ENCODE data around the gene COPB2. TPM values are rescaled to one million over a fixed set of nuclear protein-coding genes. Genes with fewer than 3 reads are reported as not detected.

The COPB2 gene
- total RNA-seq, 2 donors from 2014 or later: 53.4 to 65.8 TPM

DNA sequence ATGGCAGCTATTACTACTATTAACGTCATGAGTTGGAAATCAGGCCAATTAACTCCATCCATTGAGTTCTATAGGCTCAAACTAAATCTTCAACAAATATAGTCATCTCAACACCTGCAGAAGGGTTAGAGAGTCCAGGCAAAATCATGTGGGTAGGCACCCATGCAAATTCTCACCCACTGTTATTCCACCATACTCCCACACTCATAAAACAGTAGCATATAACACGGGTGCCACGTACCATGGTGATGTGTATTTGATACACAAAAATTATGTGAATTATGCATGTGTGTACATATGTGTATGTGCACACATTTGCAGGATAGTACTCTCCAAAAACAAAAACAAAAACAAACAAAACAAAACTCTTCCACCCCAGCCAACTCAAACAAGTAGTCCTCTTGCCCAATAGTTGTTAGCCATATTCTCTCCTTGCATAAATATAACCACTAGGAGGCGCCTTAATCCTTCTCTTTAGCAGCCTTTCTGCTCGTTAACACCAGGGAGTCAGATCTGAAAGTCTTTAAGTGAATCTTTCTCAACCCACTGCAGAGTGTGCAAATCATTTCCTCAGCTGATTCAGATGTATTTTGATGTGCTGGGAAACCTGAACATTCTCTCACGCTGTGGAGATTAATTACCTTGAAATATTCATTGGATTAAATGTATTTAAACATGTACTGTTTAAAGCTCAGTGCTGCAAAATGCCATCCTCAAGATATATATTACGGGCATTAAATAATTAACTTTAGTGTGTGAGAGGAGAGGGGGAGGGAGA is 38.0 kb upstream of the COPB2 start:
- no peaks in the 10 kb centered on the region for H3K4me1 ChIP-seq
- H3K4me3 ChIP-seq: no peak overlapping the region
- TF ChIP-seq, protein P1, sequence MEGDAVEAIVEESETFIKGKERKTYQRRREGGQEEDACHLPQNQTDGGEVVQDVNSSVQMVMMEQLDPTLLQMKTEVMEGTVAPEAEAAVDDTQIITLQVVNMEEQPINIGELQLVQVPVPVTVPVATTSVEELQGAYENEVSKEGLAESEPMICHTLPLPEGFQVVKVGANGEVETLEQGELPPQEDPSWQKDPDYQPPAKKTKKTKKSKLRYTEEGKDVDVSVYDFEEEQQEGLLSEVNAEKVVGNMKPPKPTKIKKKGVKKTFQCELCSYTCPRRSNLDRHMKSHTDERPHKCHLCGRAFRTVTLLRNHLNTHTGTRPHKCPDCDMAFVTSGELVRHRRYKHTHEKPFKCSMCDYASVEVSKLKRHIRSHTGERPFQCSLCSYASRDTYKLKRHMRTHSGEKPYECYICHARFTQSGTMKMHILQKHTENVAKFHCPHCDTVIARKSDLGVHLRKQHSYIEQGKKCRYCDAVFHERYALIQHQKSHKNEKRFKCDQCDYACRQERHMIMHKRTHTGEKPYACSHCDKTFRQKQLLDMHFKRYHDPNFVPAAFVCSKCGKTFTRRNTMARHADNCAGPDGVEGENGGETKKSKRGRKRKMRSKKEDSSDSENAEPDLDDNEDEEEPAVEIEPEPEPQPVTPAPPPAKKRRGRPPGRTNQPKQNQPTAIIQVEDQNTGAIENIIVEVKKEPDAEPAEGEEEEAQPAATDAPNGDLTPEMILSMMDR (IDR thresholded peaks at IDR 0.05): peak; percentile 72 to 88
- DNase-seq (ENCODE audit: low spot score): no peak
- no peaks in the 10 kb centered on the region for H3K27me3 ChIP-seq
- no peak overlapping the region for H3K27ac ChIP-seq
- H3K9me3 ChIP-seq: no peaks in the 10 kb centered on the region
- no peaks in the 10 kb centered on the region for H3K36me3 ChIP-seq

DNA sequence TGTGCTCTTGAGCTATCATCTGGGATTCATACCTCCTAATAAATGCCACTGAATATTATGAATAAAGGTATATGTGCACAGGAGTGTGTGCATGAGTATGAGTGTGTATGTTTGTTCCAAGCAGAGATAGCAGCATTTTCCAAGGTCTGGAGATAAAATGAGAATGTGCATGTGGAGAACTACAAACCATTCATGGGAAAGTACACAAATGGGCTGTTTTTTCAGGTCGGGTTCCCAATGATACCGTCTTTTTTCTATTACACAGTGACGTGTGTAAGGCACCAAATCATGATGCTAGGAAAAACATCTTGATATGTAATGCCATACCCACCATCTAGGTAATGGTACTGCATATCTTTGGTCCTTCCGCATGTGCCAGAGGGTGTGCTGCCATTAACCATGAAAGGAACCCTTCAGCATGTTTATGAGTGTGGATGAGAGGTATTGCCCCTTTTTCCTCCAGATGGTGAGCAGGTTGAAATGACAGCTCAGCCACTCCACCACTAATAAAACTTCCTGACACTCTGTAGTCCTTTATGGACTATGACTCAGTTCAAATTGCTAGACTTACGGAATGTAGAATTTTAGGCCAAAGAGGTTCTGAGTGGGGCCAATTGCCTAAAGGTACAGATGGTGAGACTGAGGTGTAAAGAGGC is 36.4 kb upstream of the COPB2 start:
- no peak overlapping the region for H3K27ac ChIP-seq
- no peak overlapping the region for H3K4me3 ChIP-seq
- H3K27me3 ChIP-seq: no peaks in the 10 kb centered on the region
- H3K4me1 ChIP-seq: peaks cover 0 to 4% of the 10 kb centered on the region in 2 donors
- TF ChIP-seq, protein P1 (IDR thresholded peaks at IDR 0.05): no peak
- H3K36me3 ChIP-seq: no peaks in the 10 kb centered on the region
- DNase-seq (ENCODE audit: low spot score): no peak
- no peaks in the 10 kb centered on the region for H3K9me3 ChIP-seq

DNA sequence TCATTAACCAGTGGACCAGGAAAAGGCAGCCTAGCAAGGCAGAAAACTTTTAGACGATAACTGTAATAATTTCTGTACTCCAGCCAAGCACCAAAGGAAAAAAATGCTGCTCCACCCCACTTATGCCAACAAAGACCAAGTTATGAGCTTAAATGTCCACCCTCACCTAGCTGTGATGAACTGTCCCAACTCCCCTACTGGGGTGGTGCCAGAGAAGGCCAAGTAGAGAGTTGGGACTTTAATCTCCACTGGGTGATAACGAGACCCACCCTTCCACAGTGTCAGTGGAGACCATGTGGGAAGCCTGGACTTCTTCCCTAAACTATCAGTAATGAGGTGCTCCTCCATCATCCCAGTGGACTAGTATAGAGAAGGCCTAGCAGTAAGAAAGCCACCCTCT is 33.8 kb upstream of the COPB2 start:
- TF ChIP-seq, protein P1 (IDR thresholded peaks at IDR 0.05): no peak
- Histone ChIP-seq H3K4me1 (peaks cover 0 to 4% of the 10 kb centered on the region in 2 donors), H3K27me3 (no peaks in the 10 kb centered on the region), H3K27ac (peak overlapping the region in 1 of 2 donors; percentile 58), H3K4me3 (no peak overlapping the region), H3K36me3 (no peaks in the 10 kb centered on the region), H3K9me3 (no peaks in the 10 kb centered on the region)
- no peak for DNase-seq (ENCODE audit: low spot score)

DNA sequence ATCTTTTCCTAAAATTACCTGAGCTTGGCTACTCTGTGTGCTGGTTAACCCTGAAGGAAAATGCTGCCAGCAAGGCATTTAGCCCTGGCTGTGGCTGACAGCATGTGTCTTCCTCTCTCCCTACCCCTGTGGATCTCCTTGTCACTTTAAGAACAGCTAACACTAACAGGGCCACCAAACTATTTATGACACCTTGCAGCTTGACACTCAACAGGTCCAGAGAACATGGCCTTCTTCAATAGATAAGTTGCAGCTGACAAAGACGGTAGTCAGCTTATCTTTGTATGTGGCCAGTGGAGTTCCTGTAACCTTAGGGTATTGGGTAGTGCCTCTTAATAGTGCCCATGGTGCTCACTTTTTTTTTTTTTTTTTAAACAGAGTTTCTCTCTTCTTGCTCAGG is 32.0 kb upstream of the COPB2 start:
- Histone ChIP-seq H3K27me3 (no peaks in the 10 kb centered on the region), H3K4me1 (peaks cover 0 to 4% of the 10 kb centered on the region in 2 donors), H3K9me3 (peaks cover 0 to 11% of the 10 kb centered on the region in 2 donors), H3K36me3 (no peaks in the 10 kb centered on the region), H3K27ac (peak overlapping the region; percentile 19 to 58), H3K4me3 (no peak overlapping the region)
- DNase-seq (ENCODE audit: low spot score): no peak
- TF ChIP-seq, protein P1 (IDR thresholded peaks at IDR 0.05): no peak

DNA sequence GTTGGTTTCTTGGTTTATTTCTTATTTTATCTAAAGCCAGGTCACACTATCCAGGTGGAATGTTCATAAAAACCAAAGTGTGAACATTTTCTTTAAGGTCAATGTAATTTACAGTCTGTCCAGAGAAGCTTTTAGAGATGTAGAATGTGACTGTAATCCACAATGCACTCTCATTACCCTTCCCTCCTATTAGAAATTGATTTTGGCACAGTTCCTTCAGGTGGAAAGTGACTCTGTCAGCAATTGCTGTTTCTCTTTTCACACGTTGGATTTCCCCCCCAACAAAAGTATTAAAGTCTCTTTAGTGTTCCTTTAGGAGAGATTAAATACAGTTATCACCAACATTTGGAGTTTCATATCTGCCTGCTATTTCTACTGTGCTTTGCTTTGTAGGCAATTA is 31.6 kb upstream of the COPB2 start:
- DNase-seq (ENCODE audit: low spot score): no peak
- Histone ChIP-seq H3K4me3 (no peak overlapping the region), H3K4me1 (peaks cover 0 to 4% of the 10 kb centered on the region in 2 donors), H3K27ac (peak overlapping the region; percentile 19 to 58), H3K27me3 (no peaks in the 10 kb centered on the region), H3K36me3 (no peaks in the 10 kb centered on the region), H3K9me3 (peaks cover 0 to 16% of the 10 kb centered on the region in 2 donors)
- TF ChIP-seq, protein P1 (IDR thresholded peaks at IDR 0.05): no peak

All from right atrium auricular region (tissue), 2 donors.